Caco-2 (cell line): ENCODE measurements around the gene TPM4. TPM values are rescaled to one million over a fixed set of nuclear protein-coding genes. Genes with fewer than 3 reads are reported as not detected.
A peak's percentile ranks its signal among the peaks of the same experiment; 100 is the strongest.

ENCODE experiments used
- BruUV-seq: library from RNA; stranded (reverse); fragments of 400-500 nt; replicated peaks from 2 replicates; lab custom pipeline; 2021; lab: Mats Ljungman, UMichigan
- CTCF ChIA-PET: fragments of 300-600 bp; sonication (Branson Sonifier 250); formaldehyde crosslinking; loops from one replicate; lab custom pipeline; 2022; ENCODE audit warnings: antibody characterized with exemption; lab: Charles Lee
- POLR2A ChIA-PET: fragments of 300-600 bp; sonication (Branson Sonifier 250); formaldehyde crosslinking; loops from one replicate; lab custom pipeline; 2022; ENCODE audit warnings: antibody characterized with exemption; lab: Charles Lee
- DNase-seq, 2 experiments: peaks; one replicate each; pipeline versions ENCODE4 v3.0.0 to v3.0.0-alpha.2; 2020 to 2022
- H3K27me3 ChIP-seq: replicated peaks from 2 replicates; pipeline ENCODE4 v1.6.0; 2011; ENCODE audit warnings: low read length; ENCODE audit not compliant: control insufficient read depth, insufficient read depth
- H3K36me3 ChIP-seq: 2 replicates; pipeline ENCODE4 v1.5.1; 2011; ENCODE audit warnings: low read length; ENCODE audit not compliant: control insufficient read depth, insufficient read depth
- H3K4me1 ChIP-seq: fragments of 250-450 bp; sonication (Bioruptor Pico); 2 replicates; pipeline ENCODE4 v1.5.1; 2020; ENCODE audit warnings: mild to moderate bottlenecking
- H3K4me3 ChIP-seq: 2 replicates; pipeline ENCODE4 v1.5.1; 2011; ENCODE audit warnings: low read depth, mild to moderate bottlenecking, control low read depth, low read length
- H3K9me3 ChIP-seq: fragments of 250-450 bp; sonication (Bioruptor Pico); 2 replicates; pipeline ENCODE4 v1.5.1; 2020; ENCODE audit warnings: mild to moderate bottlenecking, moderate library complexity
- H3K27ac Mint-ChIP-seq: one replicate; pipeline ENCODE4 v1.8.0; 2022; ENCODE audit warnings: mixed read lengths; ENCODE audit not compliant: unreplicated experiment
- H3K27me3 Mint-ChIP-seq: one replicate; pipeline ENCODE4 v1.8.0; 2022; ENCODE audit warnings: mixed read lengths; ENCODE audit not compliant: insufficient read depth, unreplicated experiment
- H3K36me3 Mint-ChIP-seq: one replicate; pipeline ENCODE4 v1.8.0; 2022; ENCODE audit warnings: mild to moderate bottlenecking, mixed read lengths; ENCODE audit not compliant: insufficient read depth, unreplicated experiment
- H3K4me1 Mint-ChIP-seq: one replicate; pipeline ENCODE4 v1.8.0; 2022; ENCODE audit warnings: low read depth, mixed read lengths; ENCODE audit not compliant: unreplicated experiment
- H3K4me3 Mint-ChIP-seq: one replicate; pipeline ENCODE4 v1.8.0; 2022; ENCODE audit warnings: mild to moderate bottlenecking, moderate library complexity, mixed read lengths; ENCODE audit not compliant: unreplicated experiment
- H3K9me3 Mint-ChIP-seq: one replicate; pipeline ENCODE4 v1.8.0; 2022; ENCODE audit warnings: mixed read lengths; ENCODE audit not compliant: unreplicated experiment
- CTCF ChIP-seq, 2 experiments: fragments of 200-600 bp in 1 of 2; IDR thresholded peaks; 1 replicate in 1 of 2; 2 replicates in 1 of 2; pipeline versions ENCODE4 v1.5.1 to v1.8.0; 2011 to 2022; ENCODE audit warnings: antibody characterized with exemption in 1 of 2, control low read depth in 1 of 2, inconsistent platforms in 1 of 2, low read depth in 1 of 2, low read length in 1 of 2, mild to moderate bottlenecking in 1 of 2, moderate library complexity in 1 of 2; ENCODE audit not compliant: insufficient read depth in 1 of 2, severe bottlenecking in 1 of 2, unreplicated experiment in 1 of 2
- intact Hi-C: fragments of 100-400 bp; cut with micrococcal nuclease; formaldehyde crosslinking; loops from one replicate; pipeline ENCODE4 v1.10.0; 2022; ENCODE audit not compliant: unreplicated experiment
- total RNA-seq: library from RNA; stranded (reverse); gene quantifications from 2 replicates; pipeline ENCODE4 v1.2.3, GENCODE V29; 2022

TPM4 gene
- total RNA-seq, 1 experiment from 2014 or later: 368 TPM

GRCh38 chr19:16095071-16095571 lies 18.8 kb downstream of the TPM4 start:
- no peaks in the 10 kb centered on the region for H3K27me3 ChIP-seq
- no peak for TF ChIP-seq CTCF (IDR thresholded peaks at IDR 0.05; ENCODE audit: insufficient read depth in 1 of 2, low read depth in 1 of 2, low read length in 1 of 2, severe bottlenecking in 1 of 2, unreplicated experiment in 1 of 2)
- Mint-ChIP-seq H3K27ac (peak overlapping the region; percentile 91), H3K36me3 (peaks cover 100% of the 10 kb centered on the region), H3K4me1 (peaks cover 47% of the 10 kb centered on the region), H3K4me3 (peak overlapping the region; percentile 56), H3K27me3 (no peaks in the 10 kb centered on the region), H3K9me3 (no peaks in the 10 kb centered on the region)
- no peak for DNase-seq
- H3K9me3 ChIP-seq: 0 out of 2 replicates have a peak, but pooled peaks cover 3% of the 10 kb centered on the region
- H3K4me3 ChIP-seq: no peak overlapping the region
- intact Hi-C loops: no loop called here
- H3K4me1 ChIP-seq: peaks cover 85% of the 10 kb centered on the region
- BruUV-seq: TSS peak; percentile 81
- CTCF ChIA-PET: interaction anchor here (0.9 to 1.1 kb wide), 2 partner anchors 19 to 53 kb away, joined by 3 to 7 read pairs; partner anchors contain the start of gene TPM4
- POLR2A ChIA-PET: interaction anchor here (0.6 to 1.6 kb wide), 13 partner anchors 7 to 269 kb away, joined by 3 to 7 read pairs (median 4); partner anchors contain the start of genes AP1M1, FAM32A and TPM4
- peaks cover 8% of the 10 kb centered on the region for H3K36me3 ChIP-seq

- no peak for DNase-seq
- Mint-ChIP-seq H3K36me3 (peaks cover 100% of the 10 kb centered on the region), H3K27me3 (no peaks in the 10 kb centered on the region), H3K27ac (peak overlapping the region; percentile 91), H3K4me1 (peaks cover 53% of the 10 kb centered on the region), H3K9me3 (no peaks in the 10 kb centered on the region), H3K4me3 (peak overlapping the region; percentile 42)
- ChIA-PET POLR2A (interaction anchor here (0.9 to 1.1 kb wide), 2 partner anchors 19 to 20 kb away, joined by 3 to 6 read pairs; partner anchors contain the start of gene TPM4), CTCF (no interaction called here)
- H3K4me3 ChIP-seq: no peak overlapping the region
- no peak for TF ChIP-seq CTCF (IDR thresholded peaks at IDR 0.05; ENCODE audit: insufficient read depth in 1 of 2, low read depth in 1 of 2, low read length in 1 of 2, severe bottlenecking in 1 of 2, unreplicated experiment in 1 of 2)
- 0 out of 2 replicates have a peak, but pooled peaks cover 3% of the 10 kb centered on the region for H3K9me3 ChIP-seq
- BruUV-seq: no TSS peak
- peaks cover 7% of the 10 kb centered on the region for H3K36me3 ChIP-seq
- intact Hi-C loops: no loop called here
- peaks cover 87% of the 10 kb centered on the region for H3K4me1 ChIP-seq
- H3K27me3 ChIP-seq: no peaks in the 10 kb centered on the region
Observed at GRCh38 chr19:16096280-16096855, 20.1 kb downstream of the TPM4 start.

DNA sequence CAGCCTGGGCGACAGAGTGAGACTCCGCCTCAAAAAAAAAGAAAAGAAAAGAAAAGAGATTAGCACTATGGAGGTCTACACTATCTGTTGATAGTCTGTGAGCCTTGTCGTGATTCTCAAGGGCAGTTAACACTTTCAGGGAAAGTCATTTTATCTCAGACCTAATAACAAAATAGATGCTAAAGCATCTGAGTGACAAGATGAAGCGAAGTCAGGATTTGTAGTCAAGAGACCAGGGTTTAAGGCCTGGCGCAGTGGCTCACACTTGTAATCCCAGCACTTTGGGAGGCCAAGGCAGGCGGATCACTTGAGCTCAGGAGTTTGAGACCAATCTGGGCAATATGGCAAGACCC lies 22.1 kb downstream of the TPM4 start:
- Mint-ChIP-seq H3K9me3 (no peaks in the 10 kb centered on the region), H3K4me3 (peak overlapping the region; percentile 59), H3K4me1 (peaks cover 46% of the 10 kb centered on the region), H3K27ac (peak overlapping the region; percentile 91), H3K36me3 (peaks cover 100% of the 10 kb centered on the region), H3K27me3 (no peaks in the 10 kb centered on the region)
- Histone ChIP-seq H3K9me3 (0 out of 2 replicates have a peak, but pooled peaks cover 3% of the 10 kb centered on the region), H3K4me1 (peaks cover 85% of the 10 kb centered on the region), H3K4me3 (no peak overlapping the region), H3K27me3 (no peaks in the 10 kb centered on the region), H3K36me3 (peaks cover 3% of the 10 kb centered on the region)
- ChIA-PET CTCF (interaction anchor here (0.6 kb wide), 1 partner anchor 448 kb away, joined by 4 read pairs; no protein-coding TSS in a partner anchor), POLR2A (no interaction called here)
- BruUV-seq: no TSS peak
- intact Hi-C loops: loop anchor here (1.0 kb wide), 1 partner anchor 13 kb away; the partner anchor contains the start of gene RAB8A
- DNase-seq: no peak
- no peak for TF ChIP-seq CTCF (IDR thresholded peaks at IDR 0.05; ENCODE audit: insufficient read depth in 1 of 2, low read depth in 1 of 2, low read length in 1 of 2, severe bottlenecking in 1 of 2, unreplicated experiment in 1 of 2)
